NT2/D1 (cell line): ENCODE results near the gene PDE6B.

Source experiments
- SUZ12 ChIP-seq: IDR thresholded peaks from 2 replicates; pipeline ENCODE4 v1.6.1; 2011; ENCODE audit not compliant: insufficient read length, insufficient read depth; ENCODE audit errors: extremely low read depth
- ZNF274 ChIP-seq: IDR thresholded peaks from 2 replicates; pipeline ENCODE4 v1.6.1; 2011; ENCODE audit warnings: mild to moderate bottlenecking, low read depth, low read length

DNA sequence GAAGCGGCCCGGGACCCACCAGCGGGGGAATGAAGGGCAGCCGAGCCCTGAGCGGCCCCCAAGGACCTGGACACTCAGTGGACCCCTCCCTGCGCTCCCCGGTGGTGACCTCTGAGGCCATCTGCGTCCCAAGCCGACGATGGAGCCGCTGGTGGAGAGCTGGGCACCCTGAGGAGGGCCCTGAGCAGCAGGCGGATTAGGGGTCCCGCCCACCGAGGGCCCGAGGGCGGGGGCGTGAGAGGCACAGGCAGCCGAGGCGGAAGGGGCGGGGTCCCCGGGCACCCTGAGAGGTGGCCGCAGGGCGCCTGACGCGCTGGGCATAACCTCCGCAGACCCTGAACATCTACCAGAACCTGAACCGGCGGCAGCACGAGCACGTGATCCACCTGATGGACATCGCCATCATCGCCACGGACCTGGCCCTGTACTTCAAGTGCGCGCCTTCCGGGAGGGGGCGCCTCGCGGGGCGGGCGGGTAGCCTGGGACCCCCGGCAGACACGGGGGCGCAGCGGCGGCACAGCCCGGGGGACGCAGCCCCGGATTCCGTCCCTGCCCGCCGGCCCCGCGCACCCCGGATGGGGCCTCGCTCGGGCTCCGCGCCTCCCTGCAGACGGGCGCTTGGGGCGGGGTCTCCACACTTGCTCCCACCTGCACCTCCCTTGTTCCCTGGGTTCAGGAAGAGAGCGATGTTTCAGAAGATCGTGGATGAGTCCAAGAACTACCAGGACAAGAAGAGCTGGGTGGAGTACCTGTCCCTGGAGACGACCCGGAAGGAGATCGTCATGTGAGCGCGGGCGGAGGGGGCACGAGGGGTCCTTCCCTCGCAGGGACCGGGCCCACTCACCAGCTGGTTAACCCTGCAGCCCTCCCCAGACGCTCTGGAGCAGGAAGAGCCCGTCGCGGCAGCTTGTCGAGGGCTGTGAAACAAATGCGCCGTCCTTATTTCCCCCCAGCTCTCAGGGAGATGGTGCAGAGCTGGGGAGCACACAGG, 38.4 kb downstream of the PDE6B start:
- no peak for TF ChIP-seq SUZ12
- TF ChIP-seq ZNF274, result no peak
